ENCODE results near the gene GABRA5. TPM values are rescaled to one million over a fixed set of nuclear protein-coding genes. Genes with fewer than 3 reads are reported as not detected.
"Not testable (repeated sequence)": the region's sequence is repeated elsewhere in the genome, so short reads cannot be mapped to it uniquely, and the experiment has no call there.

GABRA5 gene
- total RNA-seq, 1 donor from 2014 or later = not detected

DNA sequence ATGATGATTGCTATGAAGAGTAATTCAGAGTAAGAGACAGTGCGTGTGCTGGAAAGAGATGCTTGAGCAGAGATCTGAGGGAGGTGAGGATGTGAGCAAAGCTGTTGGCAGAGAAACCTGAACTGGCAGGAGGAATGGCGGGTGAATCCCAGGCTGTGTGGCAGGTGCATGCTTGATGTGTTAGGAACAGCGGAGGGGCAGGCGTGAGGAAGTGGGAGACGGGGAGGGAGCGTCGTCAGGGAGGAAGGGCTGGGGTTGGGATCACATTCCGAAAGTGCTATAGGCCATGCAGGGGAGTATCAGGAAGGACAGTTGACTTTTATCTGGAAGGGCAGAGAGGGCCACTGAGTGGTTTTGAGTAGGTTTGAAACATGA lies 8.6 kb downstream of the GABRA5 start:
- DNase-seq (ENCODE audit: low read depth, low spot score) = no peak

DNA sequence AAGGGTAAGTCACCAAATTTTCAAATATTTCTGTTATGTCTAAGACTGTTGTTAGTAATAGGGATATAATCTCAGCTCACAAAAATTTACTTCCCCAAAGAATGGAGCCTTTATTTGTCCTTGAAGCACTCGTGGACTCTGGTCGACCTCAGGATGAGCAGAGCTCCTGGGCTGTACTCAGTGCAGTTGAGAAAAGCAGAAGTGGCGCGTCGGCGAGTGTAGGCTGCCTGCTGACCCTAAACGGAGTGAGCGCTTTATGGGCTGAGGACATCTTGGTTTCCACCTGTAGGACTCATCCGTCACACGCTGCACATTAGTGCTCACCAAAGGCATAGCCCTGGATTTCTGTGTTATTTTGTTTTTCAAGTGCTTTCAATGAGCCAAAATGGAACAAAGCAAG lies 11.0 kb downstream of the GABRA5 start:
- no peak for DNase-seq (ENCODE audit: low read depth, low spot score)

GRCh38 chr15:26879706-26880105 lies 12.8 kb downstream of the GABRA5 start:
- no peak for DNase-seq (ENCODE audit: low read depth, low spot score)

- DNase-seq (ENCODE audit: low read depth, low spot score) = no peak
Measured at GRCh38 chr15:26882112-26882511, 15.2 kb downstream of the GABRA5 start.

DNA sequence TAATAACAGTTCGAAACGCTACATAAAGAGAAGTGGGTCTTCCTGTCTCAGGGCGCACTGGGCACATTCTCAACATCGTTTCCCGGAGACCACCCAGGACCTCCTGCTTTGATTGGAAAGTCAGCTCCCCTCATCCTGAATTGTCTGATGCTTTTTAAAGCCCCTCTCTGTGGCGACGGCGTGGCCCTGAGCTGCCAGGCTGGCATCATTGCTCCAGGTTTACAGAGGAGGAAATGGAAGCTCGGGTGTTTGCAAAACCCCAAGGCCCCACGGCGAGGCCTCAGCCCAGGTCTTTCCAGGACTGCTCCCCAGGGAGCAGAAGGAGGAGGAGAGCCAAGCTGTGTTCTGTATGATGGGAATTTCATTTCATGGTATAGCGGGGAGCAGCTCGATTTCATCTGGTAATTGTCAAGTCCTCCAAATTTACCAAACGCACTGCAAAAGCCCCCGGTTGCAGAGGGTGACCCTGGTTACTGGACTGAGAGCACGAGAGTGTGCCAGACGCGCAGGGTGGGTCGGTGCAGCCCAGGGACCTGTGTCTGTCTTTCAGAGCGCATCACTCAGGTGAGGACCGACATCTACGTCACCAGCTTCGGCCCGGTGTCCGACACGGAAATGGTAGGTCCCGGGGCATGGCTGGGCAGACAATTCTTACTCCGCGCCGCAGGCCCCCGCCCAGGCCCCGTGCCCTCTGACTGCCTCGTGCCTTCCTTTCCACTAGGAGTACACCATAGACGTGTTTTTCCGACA lies 15.9 kb downstream of the GABRA5 start:
- no peak for DNase-seq (ENCODE audit: low read depth, low spot score)

DNA sequence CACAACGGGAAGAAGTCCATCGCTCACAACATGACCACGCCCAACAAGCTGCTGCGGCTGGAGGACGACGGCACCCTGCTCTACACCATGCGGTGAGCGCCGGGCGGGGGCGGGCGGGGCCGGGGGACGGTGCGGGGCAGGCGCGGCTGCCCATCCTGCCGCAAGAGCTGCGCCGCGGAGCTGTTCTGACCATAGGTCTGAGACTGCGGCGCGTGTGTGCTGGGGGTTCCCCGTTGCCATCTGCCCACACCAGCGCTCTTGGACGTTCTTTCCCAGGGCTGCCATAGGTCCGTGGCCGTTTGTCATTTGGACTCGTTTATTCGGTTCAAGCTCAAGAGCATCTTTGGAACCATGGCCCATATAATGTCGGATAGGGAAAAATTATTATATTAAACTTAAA lies 16.6 kb downstream of the GABRA5 start:
- no peak for DNase-seq (ENCODE audit: low read depth, low spot score)

DNA sequence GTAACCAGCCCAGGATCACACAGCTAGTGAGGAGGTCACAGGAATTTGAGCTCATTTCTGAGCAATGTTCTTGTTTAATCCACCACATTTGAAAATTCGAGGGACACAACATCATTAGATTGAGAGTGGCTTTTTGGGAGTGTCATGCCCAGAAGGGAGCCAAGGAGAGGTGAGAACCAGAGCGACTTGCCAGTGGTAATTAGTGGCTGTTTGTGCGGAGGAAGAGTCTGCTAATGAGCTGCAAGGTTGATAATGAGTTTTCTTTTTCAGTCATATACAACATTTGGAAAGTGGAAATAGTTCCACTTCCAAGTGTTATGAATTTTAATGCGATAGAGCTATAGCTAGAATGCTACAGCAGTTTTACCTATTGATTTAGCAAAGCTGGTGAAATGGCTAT lies 19.7 kb downstream of the GABRA5 start:
- DNase-seq (ENCODE audit: low read depth, low spot score) = no peak

DNA sequence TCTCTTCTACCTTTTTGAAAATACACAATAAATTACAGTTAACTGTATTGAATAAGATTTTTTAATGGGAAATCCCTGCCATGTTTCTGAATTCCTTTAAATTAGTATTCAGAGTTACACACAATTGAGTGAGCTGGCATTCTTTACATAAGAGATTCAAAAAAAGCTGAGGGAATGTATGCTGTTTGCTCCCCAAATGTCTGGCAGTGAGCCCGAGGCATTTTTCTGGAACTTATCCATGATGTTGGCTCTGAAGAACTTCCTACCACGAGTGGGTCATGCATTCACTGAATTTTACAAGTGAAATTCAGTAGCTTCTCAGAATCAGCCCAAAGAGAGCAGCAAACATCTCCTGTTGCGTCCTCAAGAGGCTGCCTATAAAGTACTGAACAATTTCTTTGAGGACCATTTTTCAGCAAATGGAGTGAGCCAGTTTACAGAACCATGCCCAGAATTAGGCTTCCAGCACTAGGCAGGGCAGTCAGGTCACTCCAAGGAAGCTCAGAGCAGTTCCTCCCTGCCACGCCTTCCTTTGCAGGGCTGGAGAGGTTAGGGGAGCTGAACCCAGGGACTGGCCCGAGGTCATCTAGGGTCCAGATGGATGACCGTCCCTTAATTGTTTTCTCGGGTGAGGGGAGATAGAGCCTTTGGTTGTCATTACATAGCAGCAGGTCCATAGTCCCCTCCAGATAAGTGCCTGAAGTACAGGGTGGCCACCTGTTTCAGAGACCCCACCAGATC lies 21.2 kb downstream of the GABRA5 start:
- DNase-seq (ENCODE audit: low read depth, low spot score) = no peak

DNA sequence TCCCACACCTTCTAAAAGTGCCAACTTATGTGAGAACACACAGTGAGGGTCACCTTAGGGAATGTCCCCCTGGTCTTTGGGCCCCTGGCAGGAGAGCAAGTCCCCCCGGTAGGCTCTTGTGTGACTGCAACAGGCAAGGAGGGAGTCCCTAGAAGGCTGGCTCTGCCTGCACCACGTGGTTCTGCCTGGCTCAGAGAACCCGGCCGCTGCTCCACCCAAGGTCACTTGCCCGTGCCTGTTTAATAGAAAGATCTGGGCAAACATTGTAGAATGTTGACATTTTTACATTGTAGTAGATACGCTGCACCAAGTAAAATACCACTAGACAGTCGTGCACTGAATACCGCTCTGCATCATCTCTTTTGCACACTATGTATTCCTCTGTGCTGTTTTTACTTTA lies 21.9 kb downstream of the GABRA5 start:
- no peak for DNase-seq (ENCODE audit: low read depth, low spot score)

GRCh38 chr15:26889298-26889898 lies 22.5 kb downstream of the GABRA5 start:
- peak; percentile 22 for DNase-seq (ENCODE audit: low read depth, low spot score)

GRCh38 chr15:26890451-26890850 lies 23.6 kb downstream of the GABRA5 start:
- no peak for DNase-seq (ENCODE audit: low read depth, low spot score)

GRCh38 chr15:26890988-26891387 lies 24.1 kb downstream of the GABRA5 start:
- DNase-seq (ENCODE audit: low read depth, low spot score) = no peak

- DNase-seq (ENCODE audit: low read depth, low spot score) = peak; percentile 11
Measured at GRCh38 chr15:26891448-26892181, 24.8 kb downstream of the GABRA5 start.

DNA sequence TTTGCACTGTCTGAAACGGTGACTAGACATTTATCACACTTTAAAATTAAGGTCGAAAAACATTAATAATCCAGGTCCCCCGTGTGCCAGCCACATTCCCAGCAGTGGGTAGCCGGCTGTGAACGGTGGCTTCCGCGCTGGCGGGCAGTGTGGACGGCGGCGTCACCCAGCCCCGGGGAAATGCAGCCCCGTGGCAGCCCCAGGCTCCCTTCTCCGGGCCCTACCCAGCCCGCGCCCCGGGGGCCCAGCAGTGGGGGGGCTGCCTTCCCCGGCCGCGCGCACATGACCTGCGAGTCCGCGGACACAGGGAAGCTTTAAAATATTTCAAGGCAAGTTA lies 25.3 kb downstream of the GABRA5 start:
- no peak for DNase-seq (ENCODE audit: low read depth, low spot score)

- no peak for DNase-seq (ENCODE audit: low read depth, low spot score)
Measured at GRCh38 chr15:26892678-26893077, 25.8 kb downstream of the GABRA5 start.

DNA sequence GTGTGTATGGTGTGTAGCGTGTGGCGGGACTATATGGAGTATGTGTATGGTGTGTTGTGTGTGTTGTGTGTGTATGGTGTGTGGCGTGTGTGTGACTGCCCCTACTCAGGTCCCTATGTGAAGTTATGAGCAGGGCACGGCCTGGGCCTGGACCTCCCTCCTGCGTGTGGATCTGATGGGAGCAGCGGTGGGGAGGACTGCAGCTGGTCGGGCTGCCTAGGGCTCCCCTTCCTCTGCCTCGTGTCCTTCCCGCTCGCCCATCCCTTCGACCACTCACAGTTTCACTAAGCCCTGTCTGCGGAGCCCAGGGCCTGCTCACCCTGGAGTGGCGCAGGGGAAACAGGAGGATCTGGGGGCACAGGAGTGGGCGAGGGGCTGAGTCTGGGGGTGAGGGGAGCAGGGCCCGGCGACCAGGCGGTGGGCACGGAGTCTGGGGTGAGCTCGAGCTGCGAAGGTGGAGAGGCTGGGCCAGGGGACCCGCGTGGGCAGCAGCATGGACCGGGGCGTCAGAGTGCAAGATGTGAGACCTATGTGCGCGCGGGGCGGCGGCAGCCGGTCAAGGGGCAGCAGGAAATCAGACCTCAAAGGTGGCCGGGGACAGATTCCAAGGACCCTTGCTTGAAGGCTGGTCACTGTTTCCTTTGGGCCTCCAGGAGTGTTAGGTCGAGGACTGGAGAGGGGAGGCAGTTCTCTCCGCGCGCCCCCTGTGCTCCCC lies 26.6 kb downstream of the GABRA5 start:
- DNase-seq (ENCODE audit: low read depth, low spot score) = no peak

- DNase-seq (ENCODE audit: low read depth, low spot score) = no peak
Measured at GRCh38 chr15:26894181-26894580, 27.3 kb downstream of the GABRA5 start.

- DNase-seq (ENCODE audit: low read depth, low spot score) = not testable (repeated sequence)
Measured at GRCh38 chr15:26895346-26895745, 28.5 kb downstream of the GABRA5 start.

DNA sequence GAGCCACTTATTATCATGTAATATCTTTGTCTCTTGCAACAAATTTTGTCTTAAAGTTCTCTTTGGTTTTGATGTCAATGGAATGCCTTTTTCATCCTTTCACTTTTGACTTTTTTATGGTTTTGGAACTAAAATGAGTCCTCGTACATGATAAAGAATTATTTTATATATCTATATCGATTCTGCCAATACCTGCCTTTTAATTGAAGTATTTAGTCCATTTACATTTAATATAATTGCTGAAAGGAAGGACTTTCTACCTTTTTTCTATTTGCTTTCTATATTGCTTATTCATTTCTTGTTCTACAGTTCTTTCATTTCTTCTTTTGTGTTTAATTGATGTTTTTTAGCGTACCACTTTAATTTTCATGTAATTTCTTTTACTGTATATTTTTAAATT lies 32.8 kb downstream of the GABRA5 start:
- no peak for DNase-seq (ENCODE audit: low read depth, low spot score)

GRCh38 chr15:26901041-26901440 lies 34.2 kb downstream of the GABRA5 start:
- no peak for DNase-seq (ENCODE audit: low read depth, low spot score)

GRCh38 chr15:26910715-26911114 lies 43.9 kb downstream of the GABRA5 start:
- no peak for DNase-seq (ENCODE audit: low read depth, low spot score)

Measured in pulmonary artery endothelial cell (primary cell).